Gastrocnemius medialis (tissue), 4 donors: Measurements from ENCODE around the gene ROR2. TPM values are rescaled to one million over a fixed set of nuclear protein-coding genes. Genes with fewer than 3 reads are reported as not detected.

ENCODE experiments used
- ATAC-seq, 2 donors: fragments of 150-250 bp; one replicate each; pipeline ENCODE4 v1.9.1; 2016
- DNase-seq, 2 donors: peaks; one replicate each; pipeline ENCODE4 v3.0.0-alpha.2; 2019
- H3K27ac ChIP-seq, 4 donors: fragments of 200-600 bp; sonication (generic); 1 replicate in 1 of 4; 2 replicates in 3 of 4; pipeline ENCODE4 v1.5.1; 2016 to 2018; ENCODE audit warnings: mild to moderate bottlenecking in 2 of 4, moderate library complexity in 1 of 4
- H3K27me3 ChIP-seq, 3 donors: fragments of 200-600 bp; sonication (generic) in 2 of 3; 1 replicate in 1 of 3; 2 replicates in 2 of 3; pipeline versions ENCODE4 v1.5.1 to v1.6.0; 2016 to 2019; ENCODE audit warnings: mild to moderate bottlenecking in 1 of 3, moderate library complexity in 1 of 3
- H3K36me3 ChIP-seq, 2 donors: fragments of 200-600 bp; sonication (generic) in 1 of 2; one replicate each; pipeline ENCODE4 v1.5.1; 2017 to 2018
- H3K4me1 ChIP-seq, 2 donors: fragments of 200-600 bp; sonication (generic) in 1 of 2; one replicate each; pipeline ENCODE4 v1.5.1; 2016 to 2017; ENCODE audit warnings: mild to moderate bottlenecking in 2 of 2
- H3K4me3 ChIP-seq, 4 donors: fragments of 200-600 bp; sonication (generic) in 3 of 4; 1 replicate in 1 of 4; 2 replicates in 3 of 4; pipeline ENCODE4 v1.5.1; 2016 to 2019; ENCODE audit warnings: mild to moderate bottlenecking in 2 of 4
- H3K9me3 ChIP-seq, 3 donors: fragments of 200-600 bp; sonication (generic) in 2 of 3; 1 replicate in 1 of 3; 2 replicates in 2 of 3; pipeline ENCODE4 v1.5.1; 2016 to 2019
- POLR2A ChIP-seq, 2 donors: fragments of 450-650 bp; IDR thresholded peaks; one replicate each; pipeline ENCODE4 v1.6.1; 2017; ENCODE audit warnings: antibody characterized with exemption in 2 of 2, mild to moderate bottlenecking in 2 of 2, moderate library complexity in 2 of 2
- in situ Hi-C, 4 donors: fragments of 200-750 bp; cut with MboI; loops; one replicate each; pipeline versions ENCODE4 v1.15.0 to v1.8.0; 2017; ENCODE audit warnings: low sequenced_read_pairs in 4 of 4
- intact Hi-C: fragments of 100-400 bp; cut with DNase I; formaldehyde crosslinking; loops from one replicate; pipeline ENCODE4 v1.15.1; 2023; ENCODE audit warnings: low total_unique reads
- total RNA-seq, 4 donors: library from RNA; depleted of rRNA; stranded (reverse); fragments of >200 nt; gene quantifications; one replicate each; pipeline versions ENCODE4 v1.1.0 to v1.2.3, GENCODE V29; 2016
- TF ChIP-seq, protein P1 (sequence below), 5 experiments: fragments of 450-650 bp in 3 of 5; fragments of 200-600 bp in 2 of 5; sonication (generic) in 2 of 5; IDR thresholded peaks in 4 of 5; conservative IDR thresholded peaks in 1 of 5; 1 replicate in 4 of 5; 2 replicates in 1 of 5; pipeline ENCODE4 v1.5.1; 2016 to 2019; ENCODE audit warnings: antibody characterized with exemption in 5 of 5, mild to moderate bottlenecking in 3 of 5, moderate library complexity in 3 of 5

The ROR2 gene
- total RNA-seq, 4 donors from 2014 or later: 0.15 to 1.2 (median 0.61) TPM

DNA sequence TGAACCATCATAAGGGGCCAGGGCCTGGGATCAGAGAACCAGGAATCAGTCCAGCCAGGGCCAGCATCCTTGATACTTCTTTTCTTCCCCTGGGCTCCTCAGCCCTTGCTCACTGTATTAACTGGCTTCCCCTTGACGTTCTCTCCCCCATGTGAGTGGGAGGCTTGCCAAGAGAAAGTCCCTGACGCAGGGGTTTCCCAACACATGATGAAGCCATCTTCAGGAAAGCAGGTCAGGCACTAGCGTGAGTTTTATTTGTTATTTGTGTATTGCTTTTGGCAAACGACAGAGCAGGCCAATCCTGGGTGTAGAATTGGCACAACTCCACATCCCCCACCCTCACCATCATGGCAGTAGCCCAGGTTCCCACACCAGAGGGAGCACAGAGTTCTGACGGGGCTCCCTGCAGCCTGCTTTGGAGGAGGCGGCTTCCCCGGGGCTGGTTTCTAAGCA is 360.9 kb downstream of the ROR2 start:
- intact Hi-C loops (no loop called here), in situ Hi-C loops (no loop called here)
- Histone ChIP-seq H3K27me3 (no peaks in the 10 kb centered on the region), H3K4me3 (no peak overlapping the region), H3K36me3 (no peaks in the 10 kb centered on the region), H3K9me3 (no peaks in the 10 kb centered on the region), H3K27ac (no peak overlapping the region), H3K4me1 (no peaks in the 10 kb centered on the region)
- TF ChIP-seq, protein P1, sequence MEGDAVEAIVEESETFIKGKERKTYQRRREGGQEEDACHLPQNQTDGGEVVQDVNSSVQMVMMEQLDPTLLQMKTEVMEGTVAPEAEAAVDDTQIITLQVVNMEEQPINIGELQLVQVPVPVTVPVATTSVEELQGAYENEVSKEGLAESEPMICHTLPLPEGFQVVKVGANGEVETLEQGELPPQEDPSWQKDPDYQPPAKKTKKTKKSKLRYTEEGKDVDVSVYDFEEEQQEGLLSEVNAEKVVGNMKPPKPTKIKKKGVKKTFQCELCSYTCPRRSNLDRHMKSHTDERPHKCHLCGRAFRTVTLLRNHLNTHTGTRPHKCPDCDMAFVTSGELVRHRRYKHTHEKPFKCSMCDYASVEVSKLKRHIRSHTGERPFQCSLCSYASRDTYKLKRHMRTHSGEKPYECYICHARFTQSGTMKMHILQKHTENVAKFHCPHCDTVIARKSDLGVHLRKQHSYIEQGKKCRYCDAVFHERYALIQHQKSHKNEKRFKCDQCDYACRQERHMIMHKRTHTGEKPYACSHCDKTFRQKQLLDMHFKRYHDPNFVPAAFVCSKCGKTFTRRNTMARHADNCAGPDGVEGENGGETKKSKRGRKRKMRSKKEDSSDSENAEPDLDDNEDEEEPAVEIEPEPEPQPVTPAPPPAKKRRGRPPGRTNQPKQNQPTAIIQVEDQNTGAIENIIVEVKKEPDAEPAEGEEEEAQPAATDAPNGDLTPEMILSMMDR (IDR thresholded peaks at IDR 0.05 in 4 of 5, conservative IDR thresholded peaks at IDR 0.05 in 1 of 5): no peak
- no peak for TF ChIP-seq POLR2A (IDR thresholded peaks at IDR 0.05)
- DNase-seq (peak in 1 of 2 donors; percentile 14), ATAC-seq (no peak)

DNA sequence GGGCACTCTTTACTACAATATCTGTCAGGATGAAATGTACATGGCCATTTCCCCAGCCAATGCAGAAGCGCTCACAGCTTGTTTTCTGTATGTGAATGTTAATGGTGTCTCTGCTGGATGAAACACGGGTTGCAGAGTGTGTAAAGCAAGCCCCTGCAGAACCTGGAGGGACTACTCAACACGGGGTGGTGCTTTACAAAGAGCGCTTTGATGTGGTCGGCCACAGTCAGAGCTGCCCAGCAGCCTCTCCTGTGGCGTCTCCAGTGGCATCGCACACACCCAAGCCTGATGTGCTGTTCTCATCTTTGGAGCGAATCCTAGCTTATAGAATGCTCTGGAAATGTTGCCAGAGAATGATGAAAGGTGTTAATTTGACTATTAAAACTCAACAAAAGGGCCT is 363.7 kb downstream of the ROR2 start:
- in situ Hi-C loops: no loop called here
- Histone ChIP-seq H3K27ac (no peak overlapping the region), H3K9me3 (no peaks in the 10 kb centered on the region), H3K4me3 (no peak overlapping the region), H3K27me3 (no peaks in the 10 kb centered on the region), H3K4me1 (no peaks in the 10 kb centered on the region), H3K36me3 (no peaks in the 10 kb centered on the region)
- no peak for DNase-seq
- no peak for ATAC-seq
- intact Hi-C loops: no loop called here
- TF ChIP-seq, protein P1 (IDR thresholded peaks at IDR 0.05 in 4 of 5, conservative IDR thresholded peaks at IDR 0.05 in 1 of 5): no peak
- no peak for TF ChIP-seq POLR2A (IDR thresholded peaks at IDR 0.05)

DNA sequence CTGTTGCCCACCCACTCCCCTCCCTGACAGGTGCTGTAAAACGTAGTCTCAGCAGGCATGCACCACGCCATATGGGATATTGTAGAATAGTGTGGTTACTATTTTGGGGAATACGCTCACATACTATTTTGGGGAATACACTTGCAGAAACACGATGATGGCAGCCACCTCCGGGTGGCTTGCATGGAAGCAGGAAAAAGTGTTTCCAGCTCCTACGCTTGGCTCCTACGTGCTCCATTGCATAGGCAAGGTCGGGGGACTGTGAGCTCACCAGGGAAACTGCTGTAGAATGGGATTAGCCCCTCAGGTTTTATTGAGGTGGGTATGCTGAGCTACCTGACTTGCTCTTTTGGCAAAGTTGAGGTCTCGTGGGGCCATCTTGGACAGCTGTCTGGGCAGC is 366.1 kb downstream of the ROR2 start:
- DNase-seq: no peak
- H3K36me3 ChIP-seq: no peaks in the 10 kb centered on the region
- no peaks in the 10 kb centered on the region for H3K27me3 ChIP-seq
- no peak overlapping the region for H3K27ac ChIP-seq
- H3K4me3 ChIP-seq: no peak overlapping the region
- in situ Hi-C loops: no loop called here
- TF ChIP-seq POLR2A (IDR thresholded peaks at IDR 0.05): no peak
- TF ChIP-seq, protein P1 (IDR thresholded peaks at IDR 0.05 in 4 of 5, conservative IDR thresholded peaks at IDR 0.05 in 1 of 5): no peak
- ATAC-seq: no peak
- intact Hi-C loops: no loop called here
- H3K4me1 ChIP-seq: no peaks in the 10 kb centered on the region
- H3K9me3 ChIP-seq: no peaks in the 10 kb centered on the region

DNA sequence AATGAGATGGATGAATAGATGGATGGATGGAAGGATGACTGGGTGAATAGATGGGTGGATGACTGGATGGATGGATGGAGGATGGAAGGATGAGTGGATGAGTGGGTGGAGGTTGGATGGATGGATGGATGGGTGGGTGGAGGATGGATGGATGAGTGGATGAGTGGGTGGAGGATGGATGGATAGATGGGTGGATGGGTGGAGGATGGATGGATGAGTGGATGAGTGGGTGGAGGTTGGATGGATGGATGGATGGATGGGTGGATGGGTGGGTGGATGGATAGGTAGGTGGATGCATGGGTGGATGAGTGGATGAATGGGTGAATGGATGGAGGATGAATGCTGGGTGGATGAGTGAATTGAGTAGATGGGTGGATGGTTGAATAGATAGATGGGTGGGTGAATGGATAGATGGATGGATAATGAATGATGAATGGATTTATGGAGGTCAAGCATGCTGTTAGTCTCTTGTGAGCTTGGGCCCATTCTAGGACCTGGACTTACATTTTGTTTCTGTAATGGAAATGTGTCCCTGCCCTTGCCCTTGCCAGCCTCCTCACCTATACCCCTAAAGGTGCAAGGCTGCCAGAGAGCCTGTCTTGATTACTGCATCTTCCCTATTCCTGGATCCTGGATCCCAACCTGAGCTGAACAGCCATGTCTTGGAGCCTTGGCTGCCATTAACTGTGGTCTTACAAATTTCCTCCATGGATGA is 366.7 kb downstream of the ROR2 start:
- Histone ChIP-seq H3K9me3 (no peaks in the 10 kb centered on the region), H3K4me1 (no peaks in the 10 kb centered on the region), H3K27me3 (no peaks in the 10 kb centered on the region), H3K36me3 (no peaks in the 10 kb centered on the region), H3K4me3 (no peak overlapping the region), H3K27ac (no peak overlapping the region)
- in situ Hi-C loops: no loop called here
- ATAC-seq: no peak
- no peak for DNase-seq
- TF ChIP-seq POLR2A (IDR thresholded peaks at IDR 0.05): no peak
- TF ChIP-seq, protein P1 (IDR thresholded peaks at IDR 0.05 in 4 of 5, conservative IDR thresholded peaks at IDR 0.05 in 1 of 5): no peak
- intact Hi-C loops: no loop called here

DNA sequence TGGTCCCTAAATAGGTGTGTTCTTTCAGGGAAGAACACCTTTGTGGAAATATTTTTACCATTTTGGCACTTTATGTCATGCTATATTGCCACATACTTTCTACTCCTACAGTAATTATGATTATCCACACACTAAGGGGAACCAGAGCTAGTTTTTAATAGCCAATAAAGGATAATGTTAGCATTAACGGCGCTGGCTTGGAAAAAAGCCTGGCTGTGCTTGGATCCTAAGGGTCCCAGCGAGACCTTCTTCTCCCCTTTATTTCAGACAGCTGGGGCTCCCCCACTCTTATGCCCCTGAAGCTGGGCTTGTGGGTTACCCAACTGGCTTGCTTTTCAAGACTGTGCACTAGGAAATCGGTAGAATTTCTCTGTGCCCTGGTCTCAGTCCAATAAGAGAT is 367.8 kb downstream of the ROR2 start:
- H3K9me3 ChIP-seq: no peaks in the 10 kb centered on the region
- intact Hi-C loops (no loop called here), in situ Hi-C loops (no loop called here)
- TF ChIP-seq, protein P1 (IDR thresholded peaks at IDR 0.05 in 4 of 5, conservative IDR thresholded peaks at IDR 0.05 in 1 of 5): no peak
- no peak for TF ChIP-seq POLR2A (IDR thresholded peaks at IDR 0.05)
- ATAC-seq (no peak), DNase-seq (no peak)
- H3K4me1 ChIP-seq: no peaks in the 10 kb centered on the region
- no peaks in the 10 kb centered on the region for H3K27me3 ChIP-seq
- H3K27ac ChIP-seq: no peak overlapping the region
- no peaks in the 10 kb centered on the region for H3K36me3 ChIP-seq
- no peak overlapping the region for H3K4me3 ChIP-seq
